Liver (tissue), 3 donors: Measurements from ENCODE around the gene CUL1.

Source experiments
- GABPA ChIP-seq, 2 donors: IDR thresholded peaks in 1 of 2; conservative IDR thresholded peaks in 1 of 2; 2 replicates each; pipeline ENCODE4 v1.6.1; 2016; ENCODE audit warnings: antibody characterized with exemption in 2 of 2, mild to moderate bottlenecking in 1 of 2, moderate library complexity in 1 of 2
- JUND ChIP-seq, 2 donors: IDR thresholded peaks; 2 replicates each; pipeline ENCODE4 v1.6.1; 2016; ENCODE audit warnings: antibody characterized with exemption in 2 of 2
- SP1 ChIP-seq: IDR thresholded peaks from 2 replicates; pipeline ENCODE4 v1.6.1; 2018; ENCODE audit warnings: antibody characterized with exemption, mild to moderate bottlenecking
- TF ChIP-seq, protein P1 (sequence below): fragments of 150-350 bp; IDR thresholded peaks from 2 replicates; pipeline ENCODE4 v1.5.1; 2017; ENCODE audit warnings: improper control_type of control experiment, low read depth, low read length; ENCODE audit not compliant: missing input control
- TF ChIP-seq, protein P2 (sequence below): IDR thresholded peaks from 2 replicates; pipeline ENCODE4 v1.6.1; 2016; ENCODE audit warnings: antibody characterized with exemption
- donor health status: healthy.
- donor health status: healthy.

DNA sequence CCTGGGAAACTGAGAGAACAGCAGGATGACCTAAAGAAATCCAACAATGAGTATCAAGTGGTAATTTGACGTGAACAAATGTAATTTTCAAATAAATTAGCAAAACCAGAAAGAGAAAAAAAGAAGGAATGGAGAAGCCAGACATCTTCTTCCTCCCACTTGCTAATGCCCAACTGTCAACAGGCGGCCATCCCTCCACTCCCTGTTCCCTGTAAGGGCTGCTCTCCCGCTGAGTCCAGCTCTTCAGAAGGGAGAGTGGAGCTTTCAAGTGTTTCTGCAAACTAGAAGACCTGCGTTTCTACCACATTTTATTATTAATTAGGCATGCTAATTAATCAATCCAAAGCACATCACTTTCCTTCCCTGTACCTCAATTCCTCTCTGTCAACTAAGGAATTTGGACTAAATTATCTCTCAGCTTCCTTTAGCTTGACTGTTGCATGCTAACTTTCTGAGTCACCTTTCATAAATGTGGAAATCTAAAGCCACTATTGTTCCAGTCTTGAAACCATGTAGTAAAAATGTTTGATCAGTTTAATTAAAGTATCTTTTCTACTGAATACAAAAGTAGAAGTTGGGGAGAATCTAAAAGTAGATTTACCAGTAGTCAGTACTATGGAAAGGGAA lies 48.4 kb upstream of the CUL1 start:
- TF ChIP-seq GABPA (IDR thresholded peaks at IDR 0.05 in 1 of 2, conservative IDR thresholded peaks at IDR 0.05 in 1 of 2) (no peak), SP1 (no peak), JUND (IDR thresholded peaks at IDR 0.05) (no peak)
- TF ChIP-seq, protein P1, sequence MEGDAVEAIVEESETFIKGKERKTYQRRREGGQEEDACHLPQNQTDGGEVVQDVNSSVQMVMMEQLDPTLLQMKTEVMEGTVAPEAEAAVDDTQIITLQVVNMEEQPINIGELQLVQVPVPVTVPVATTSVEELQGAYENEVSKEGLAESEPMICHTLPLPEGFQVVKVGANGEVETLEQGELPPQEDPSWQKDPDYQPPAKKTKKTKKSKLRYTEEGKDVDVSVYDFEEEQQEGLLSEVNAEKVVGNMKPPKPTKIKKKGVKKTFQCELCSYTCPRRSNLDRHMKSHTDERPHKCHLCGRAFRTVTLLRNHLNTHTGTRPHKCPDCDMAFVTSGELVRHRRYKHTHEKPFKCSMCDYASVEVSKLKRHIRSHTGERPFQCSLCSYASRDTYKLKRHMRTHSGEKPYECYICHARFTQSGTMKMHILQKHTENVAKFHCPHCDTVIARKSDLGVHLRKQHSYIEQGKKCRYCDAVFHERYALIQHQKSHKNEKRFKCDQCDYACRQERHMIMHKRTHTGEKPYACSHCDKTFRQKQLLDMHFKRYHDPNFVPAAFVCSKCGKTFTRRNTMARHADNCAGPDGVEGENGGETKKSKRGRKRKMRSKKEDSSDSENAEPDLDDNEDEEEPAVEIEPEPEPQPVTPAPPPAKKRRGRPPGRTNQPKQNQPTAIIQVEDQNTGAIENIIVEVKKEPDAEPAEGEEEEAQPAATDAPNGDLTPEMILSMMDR: no peak
- TF ChIP-seq, protein P2, sequence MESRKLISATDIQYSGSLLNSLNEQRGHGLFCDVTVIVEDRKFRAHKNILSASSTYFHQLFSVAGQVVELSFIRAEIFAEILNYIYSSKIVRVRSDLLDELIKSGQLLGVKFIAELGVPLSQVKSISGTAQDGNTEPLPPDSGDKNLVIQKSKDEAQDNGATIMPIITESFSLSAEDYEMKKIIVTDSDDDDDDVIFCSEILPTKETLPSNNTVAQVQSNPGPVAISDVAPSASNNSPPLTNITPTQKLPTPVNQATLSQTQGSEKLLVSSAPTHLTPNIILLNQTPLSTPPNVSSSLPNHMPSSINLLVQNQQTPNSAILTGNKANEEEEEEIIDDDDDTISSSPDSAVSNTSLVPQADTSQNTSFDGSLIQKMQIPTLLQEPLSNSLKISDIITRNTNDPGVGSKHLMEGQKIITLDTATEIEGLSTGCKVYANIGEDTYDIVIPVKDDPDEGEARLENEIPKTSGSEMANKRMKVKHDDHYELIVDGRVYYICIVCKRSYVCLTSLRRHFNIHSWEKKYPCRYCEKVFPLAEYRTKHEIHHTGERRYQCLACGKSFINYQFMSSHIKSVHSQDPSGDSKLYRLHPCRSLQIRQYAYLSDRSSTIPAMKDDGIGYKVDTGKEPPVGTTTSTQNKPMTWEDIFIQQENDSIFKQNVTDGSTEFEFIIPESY: no peak
